GM18868 (cell line): ENCODE results near the gene DYNC2LI1.

Experiments
- ATAC-seq: cut with Tn5 transposase; IDR thresholded peaks from one replicate; pipeline ENCODE4 v1.9.1; 2021; ENCODE audit warnings: mild to moderate bottlenecking, moderate library complexity; ENCODE audit not compliant: unreplicated experiment

The DYNC2LI1 gene

DNA sequence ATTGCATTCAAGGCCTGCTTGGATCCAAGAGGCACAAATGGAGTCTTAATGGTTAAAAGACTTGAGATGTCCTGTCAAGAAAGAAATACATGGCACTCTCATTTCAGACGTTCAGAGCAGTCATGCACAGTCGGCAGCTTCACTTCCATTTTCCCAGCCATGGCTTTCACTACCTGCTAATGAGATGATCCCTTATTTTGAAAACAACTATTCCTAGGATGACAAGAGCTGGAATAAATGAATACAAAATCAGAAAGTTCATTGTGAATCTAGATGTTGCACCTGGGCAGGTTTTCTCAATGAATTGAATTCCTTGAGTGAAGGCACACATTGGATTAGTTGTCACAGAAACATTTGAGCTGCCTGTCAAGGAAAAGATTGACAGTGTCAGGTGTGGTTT lies 39.1 kb downstream of the DYNC2LI1 start:
- ATAC-seq: no peak

DNA sequence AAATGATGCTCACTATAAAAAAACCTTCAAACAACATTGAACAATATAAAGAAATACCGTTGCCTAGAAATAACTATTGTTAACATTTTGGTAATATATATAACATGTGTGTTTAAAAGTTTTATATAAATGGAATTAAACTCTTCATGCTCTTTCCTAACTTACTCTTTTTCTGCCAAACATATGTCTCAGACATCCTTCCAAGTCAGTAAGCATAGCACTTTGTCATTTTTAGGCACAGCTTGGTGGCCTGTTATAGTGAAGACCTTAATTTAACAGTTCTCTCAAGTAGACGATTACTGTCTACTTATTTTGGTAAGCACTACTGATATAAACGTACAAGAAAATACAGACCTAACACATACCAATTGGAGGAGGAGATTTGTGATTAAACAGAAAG lies 40.9 kb downstream of the DYNC2LI1 start:
- ATAC-seq: no peak

DNA sequence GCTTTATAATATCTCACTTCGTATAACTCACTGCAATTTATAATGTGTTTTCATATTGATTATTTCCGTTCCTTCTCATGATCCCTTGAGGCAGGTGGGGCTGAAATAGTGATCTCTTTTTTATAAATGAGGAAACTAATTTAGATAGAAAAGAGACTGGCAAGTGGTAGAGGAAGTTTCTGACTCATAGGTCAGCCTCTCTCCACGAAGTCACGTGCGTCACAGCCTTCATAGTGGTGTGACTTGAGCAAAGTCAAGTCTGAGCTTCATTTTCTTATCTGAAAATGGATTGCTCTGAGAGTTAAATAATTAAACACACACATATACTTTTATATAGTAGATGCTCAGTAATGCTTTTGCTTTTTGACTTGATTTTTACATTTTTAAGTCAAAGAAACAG lies 44.9 kb downstream of the DYNC2LI1 start:
- no peak for ATAC-seq

DNA sequence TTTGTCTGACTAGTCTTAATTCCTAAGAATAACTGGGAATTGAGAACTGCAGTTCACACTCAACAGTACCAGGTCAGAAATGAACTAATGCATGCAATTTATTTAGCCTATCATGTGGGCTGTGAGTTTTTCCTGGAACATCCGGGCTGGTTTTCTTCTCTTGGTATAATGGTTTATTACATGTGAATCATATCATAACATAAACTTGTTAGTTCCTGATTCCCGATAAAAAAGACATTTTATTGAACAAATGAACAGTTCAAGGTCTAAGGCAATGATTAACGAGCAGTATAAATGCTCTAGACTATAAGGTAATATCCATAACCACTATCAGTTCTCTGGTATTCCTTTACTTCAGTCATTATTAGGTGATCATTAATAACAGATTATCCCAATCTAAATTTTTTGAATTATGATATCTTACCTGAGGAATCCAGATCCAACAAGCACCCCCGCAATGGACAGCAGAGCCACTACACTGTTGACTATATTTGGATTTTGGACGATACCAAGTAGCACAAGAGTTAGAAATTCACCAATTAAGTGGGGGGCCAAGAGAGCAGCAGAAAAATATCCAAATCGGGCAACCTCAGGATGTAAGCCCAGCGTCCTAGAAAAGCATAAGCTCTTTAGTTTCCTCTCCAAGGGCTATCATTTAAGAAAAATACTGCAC lies 45.8 kb downstream of the DYNC2LI1 start:
- no peak for ATAC-seq

DNA sequence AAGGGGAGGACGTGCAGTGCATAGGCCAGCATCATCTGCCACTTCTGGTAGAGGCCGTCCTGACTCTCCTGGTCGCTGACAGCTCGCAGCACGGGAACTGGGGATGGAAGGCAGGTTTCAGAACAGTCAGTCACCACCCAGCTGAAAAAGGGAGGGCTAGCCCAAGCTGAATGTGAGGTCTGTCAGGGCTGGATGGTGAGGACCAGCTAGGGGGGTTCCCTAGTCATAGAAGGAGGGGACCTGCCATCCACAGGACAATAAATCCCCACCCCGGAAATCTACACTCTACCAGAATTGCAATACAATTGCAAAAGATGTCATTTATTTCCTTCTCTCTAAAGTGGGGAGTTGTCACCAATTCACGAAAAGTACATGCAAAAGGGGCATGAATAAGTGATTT lies 49.0 kb downstream of the DYNC2LI1 start:
- ATAC-seq: no peak

DNA sequence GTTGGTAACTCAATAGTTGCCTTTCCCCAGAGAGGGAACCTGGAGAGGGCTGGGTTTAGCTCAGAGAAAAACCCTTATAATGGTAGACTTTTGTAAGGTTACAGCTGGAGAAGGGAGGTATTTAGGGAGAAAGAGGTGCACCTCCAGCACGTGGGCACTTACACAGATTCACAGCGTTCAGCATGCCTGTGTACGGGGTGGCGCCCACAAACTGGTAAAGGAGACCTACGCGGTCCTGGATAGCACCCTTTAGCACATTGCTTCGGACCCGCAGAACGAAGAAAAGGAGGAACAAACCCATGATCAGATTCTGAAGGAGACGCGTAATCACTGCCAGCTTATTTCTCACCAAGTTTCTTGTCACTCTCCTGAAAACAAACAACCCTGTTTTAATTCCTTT lies 49.9 kb downstream of the DYNC2LI1 start:
- ATAC-seq: no peak

DNA sequence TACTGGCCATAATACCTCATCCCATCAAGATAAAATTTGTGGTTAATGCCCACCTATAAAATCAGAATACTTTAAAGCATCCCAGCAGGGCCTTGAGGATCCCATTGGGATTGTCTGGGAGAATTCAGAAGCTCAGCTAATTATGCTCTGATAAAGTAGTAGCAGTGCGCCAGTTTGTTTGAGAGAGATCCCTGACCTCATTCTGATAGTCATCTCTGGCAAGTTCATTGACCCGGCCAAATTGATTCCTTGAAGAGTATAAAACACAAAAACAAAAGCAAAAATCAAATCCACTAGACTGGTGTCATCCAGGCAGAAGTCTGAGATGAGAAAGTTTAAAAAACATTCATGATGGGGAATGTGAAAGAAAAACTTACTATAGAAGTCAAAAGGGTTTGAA lies 50.7 kb downstream of the DYNC2LI1 start:
- ATAC-seq: no peak

DNA sequence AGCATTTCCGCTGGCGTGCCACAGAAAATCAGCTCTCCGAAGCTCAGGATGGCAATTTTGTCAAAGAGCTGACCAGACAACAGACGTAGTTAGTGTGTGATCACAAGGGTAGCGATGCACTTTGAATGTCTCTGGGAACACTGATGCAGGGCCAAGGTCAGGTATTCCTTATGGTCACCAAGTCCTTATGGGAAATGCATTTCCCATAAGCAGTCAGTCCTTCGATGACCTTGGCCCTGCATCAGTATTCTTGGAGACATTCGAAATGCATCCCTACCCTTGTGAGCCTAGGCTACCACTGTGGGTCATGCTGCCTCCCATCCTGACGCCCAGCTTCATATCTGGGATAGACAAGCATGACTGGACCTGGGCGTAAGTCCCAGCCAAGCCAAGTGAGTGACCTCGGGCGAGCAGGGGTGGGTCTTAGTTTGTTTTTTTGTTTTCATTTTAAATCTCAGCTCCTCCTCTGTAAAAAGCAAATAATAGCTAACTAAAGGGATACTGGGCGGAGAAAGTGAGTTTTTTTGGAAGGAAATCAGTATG lies 51.2 kb downstream of the DYNC2LI1 start:
- no peak for ATAC-seq

DNA sequence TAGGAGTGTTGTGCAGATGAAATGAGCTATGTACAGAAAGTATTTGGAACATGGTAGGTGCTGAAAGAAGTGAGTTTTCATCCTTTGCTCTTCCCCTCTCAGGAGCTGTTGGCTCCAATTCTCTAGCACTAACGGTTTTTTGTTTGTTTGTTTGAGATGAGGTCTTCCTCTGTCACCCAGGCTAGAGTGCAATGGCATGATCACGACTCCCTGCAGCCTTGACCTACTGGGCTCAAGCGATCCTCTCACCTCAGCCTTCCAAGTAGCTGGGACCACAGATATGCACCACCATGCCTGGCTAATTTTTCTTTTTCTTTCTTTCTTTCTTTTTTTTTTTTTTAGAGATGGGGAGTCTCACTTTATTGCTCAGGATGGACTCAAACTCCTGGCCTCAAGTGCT lies 52.0 kb downstream of the DYNC2LI1 start:
- ATAC-seq: no peak

DNA sequence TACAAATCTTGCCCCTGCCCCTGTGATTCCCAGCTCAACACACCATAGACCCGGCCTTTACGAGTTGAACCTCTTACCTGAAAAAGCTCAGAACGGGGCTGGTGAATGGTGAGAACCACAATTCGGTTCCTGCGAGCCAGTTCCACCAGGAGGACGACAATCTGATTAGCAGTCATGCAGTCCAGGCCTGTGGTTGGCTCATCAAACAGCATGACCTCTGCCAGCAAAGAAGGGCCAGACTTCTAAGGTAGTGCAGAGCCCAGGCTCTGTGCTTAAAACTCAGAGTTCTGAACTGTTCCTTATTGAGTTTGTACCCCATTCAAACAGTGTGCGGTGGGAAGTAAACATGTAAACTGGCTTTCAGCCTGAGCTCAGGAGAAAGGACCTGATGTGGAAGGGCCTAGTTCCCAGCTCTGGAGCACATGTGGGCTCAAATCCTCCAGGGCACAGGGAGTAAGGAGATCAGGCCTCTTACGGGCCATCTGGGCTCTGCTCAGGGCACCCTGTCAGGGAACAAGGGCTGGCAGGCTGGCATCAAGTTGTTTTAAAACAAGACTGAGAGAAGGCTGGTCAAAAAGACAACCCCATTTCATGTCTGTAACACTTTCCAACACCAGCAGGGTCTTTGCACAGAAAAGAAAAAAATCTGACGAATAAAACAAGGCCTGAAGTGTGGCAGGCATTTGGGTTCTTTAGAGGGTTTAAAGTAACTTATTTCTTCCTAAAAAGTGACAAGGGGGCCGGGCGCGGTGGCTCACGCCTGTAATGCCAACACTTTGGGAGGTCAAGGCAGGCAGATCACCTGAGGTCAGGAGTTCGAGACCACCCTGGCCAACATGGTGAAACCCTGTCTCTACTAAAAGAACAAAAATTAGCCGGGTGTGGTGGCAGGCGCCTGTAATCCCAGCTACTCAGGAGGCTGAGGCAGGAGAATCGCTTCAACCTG lies 52.7 kb downstream of the DYNC2LI1 start:
- no peak for ATAC-seq

DNA sequence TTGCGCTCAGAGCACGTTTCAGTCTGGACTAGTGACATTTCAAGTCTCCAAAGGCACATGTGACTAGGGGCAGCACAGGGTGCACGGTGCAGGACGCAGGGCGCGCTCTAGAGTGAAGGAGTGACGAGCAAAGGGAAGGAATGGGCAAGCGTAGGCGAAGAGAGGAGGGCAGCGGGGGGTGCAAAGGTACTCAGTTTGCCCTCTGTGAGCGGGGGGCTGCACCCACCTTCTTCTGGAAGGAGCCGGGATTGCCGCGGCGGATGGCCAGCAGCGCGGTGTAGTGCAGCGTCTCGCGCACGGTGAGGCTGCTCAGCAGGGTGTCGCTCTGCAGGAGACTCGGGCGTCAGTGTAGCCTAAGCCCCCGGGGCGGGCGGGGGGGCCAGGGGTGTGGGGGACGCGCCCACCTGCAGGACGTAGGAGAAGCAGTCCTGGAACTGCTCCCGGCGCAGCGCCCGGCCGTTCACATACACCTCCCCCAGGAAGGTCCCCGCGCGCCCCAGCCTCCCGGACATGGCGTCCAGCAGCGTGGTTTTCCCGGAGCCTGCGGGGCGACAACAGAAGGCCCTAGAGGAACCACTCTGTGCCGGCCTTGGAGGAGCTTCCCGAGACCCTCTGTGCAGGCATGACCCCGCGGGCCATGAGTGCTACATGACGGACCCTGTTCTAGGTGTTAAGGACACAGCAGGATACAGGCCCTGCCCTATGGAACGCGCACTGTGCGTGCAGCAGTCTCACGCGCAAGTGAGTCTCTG lies 57.9 kb downstream of the DYNC2LI1 start:
- no peak for ATAC-seq

DNA sequence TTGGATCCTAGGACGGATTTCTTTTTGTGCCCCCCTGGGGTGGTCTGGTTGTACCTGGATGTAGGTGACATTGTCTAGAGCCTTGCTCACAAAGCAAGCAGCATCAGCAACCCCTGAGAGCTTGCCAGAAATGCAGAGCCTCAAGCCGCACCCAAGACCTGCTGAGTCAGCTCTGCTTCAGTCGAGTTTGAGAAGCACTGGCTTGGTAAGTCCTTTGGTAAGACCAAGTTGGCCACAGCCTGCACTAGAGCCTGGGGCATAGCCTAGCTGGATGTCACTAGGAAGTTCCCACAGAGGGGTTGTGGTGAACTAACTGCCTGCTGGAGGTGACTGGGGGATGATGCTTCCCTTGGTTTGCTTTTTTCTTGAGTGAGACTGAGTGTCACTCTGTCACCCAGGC lies 58.6 kb downstream of the DYNC2LI1 start:
- ATAC-seq: no peak

DNA sequence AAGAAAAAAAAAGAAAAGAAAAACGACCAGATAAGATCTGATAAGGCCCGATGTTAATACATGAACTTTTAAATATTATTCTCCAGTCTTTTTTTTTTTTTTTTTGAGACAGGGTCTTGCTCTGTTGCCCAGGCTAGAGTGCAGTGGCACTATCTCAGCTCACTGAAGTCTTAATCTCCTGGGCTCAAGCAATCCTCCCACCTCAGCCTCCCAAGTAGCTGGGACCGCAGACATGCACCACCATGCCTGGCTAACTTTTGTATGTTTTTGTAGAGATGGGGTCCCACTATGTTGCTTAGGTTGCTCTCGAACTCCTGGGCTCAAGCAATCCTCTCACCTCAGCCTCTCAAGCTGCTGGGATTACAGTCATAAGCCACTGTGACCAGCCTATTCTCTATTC lies 63.2 kb downstream of the DYNC2LI1 start:
- no peak for ATAC-seq

DNA sequence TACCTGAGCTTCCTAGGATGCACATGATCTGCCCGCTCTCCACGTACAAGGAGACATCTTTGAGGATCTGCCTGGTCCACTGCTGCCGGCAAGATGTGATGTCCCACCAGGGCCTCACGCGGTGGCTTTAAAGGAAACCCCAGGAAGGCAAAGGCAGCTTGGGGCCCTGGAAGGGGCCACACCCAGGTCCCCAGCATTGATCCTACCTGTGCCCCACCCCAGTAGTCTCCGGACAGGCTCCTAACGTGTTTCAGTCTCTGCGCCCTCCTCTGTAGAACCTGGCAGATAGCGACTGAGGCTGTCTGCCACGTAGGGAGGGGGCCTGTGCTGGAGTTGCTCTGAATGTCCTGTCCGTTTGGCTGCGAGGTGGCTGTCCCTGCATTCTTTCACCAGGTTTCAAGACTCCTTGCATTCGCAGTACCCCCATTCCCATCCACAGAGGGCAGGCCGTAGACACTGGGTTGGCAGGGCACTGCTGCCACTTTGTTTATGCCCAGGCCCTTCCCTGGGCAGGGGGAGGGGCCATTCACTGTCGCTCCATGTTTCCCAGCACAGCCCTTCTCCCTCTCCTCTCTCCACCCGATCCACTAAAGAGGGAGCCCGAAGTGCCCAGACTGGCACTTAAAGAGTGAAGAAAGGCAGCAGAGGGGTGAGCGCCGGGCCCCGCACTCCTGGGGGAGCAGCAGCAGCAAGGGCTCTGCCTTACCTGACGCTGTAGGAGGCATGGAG lies 64.2 kb downstream of the DYNC2LI1 start:
- no peak for ATAC-seq

DNA sequence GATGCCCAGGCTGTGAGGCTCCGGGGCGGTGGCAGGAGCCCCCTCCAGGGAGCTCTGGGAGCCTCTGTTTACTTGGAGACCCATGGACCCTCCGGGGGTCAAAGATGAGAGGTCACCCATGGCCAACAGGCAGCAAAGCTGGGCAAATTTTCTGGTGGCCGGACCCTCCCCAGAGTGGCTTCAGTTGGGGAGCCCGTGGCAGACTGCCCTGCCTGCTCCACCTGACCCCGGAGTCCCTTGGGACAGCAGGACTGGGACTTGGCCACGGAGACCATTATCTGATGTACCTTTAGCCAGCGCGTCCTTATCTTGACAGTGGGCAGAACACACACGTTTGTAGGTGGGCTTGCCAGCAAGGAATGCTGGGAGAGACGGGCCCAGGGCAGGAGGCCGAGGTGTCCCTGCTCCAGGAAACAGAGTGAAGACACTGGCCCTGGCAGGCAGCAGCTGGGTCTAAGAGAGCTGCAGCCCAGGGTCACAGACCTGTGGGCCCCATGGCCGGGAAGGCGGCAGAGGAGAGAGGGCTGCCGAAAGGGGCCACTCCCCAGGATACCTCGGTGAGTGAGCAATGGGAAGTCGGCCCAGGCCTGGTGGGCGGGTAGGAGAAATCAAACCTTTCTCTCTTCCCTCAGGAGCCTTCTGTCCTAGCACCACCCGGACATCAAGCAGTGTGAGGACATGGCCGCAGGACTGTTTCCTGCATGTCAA lies 64.9 kb downstream of the DYNC2LI1 start, which contains the start of the genes ABCG5 and ABCG8:
ABCG5 (minus strand) TSS at position 280 of the 708 bp plus-strand sequence; CDS start at position 120, 160 bp downstream.
ABCG8 (plus strand) TSS at position 412 of the 708 bp plus-strand sequence; CDS start at position 495, 83 bp downstream.
- no peak for ATAC-seq

DNA sequence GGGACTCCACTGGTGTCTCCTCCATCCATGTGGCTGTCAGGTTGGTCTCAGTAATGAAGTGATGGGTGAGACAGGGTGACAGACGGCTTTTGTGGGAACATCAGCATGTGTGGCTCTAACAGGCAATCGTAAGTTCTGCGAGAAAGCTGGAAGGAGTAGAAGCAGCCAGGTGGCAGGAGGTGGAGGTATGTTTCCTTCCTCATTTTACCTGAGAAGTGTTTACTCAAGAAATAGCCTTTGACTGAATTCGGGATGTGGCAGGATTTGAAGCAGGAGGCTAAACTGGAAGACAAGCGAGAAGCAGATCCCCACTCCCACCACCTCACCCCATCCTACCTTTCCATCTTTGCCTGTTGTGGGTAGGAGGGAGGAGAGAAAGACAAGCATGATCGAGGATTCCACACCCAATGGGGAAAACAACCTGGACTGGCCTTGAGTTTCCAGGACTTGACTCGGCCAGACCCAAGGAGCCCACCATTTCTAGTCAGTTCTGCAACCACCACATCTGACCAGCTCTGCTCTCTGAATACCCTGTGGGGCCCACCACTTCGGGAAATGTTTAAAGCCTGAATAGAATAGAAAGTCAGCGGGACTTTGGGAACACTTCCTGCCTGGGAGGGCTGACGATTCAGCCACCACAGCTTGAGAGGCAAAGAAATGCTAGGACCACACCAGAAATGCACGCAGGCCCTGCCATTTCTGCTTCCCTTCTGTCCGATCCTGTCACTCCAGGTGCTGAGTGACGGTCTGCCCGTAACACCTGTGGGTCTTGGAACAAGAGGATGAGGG lies 66.1 kb downstream of the DYNC2LI1 start:
- no peak for ATAC-seq

DNA sequence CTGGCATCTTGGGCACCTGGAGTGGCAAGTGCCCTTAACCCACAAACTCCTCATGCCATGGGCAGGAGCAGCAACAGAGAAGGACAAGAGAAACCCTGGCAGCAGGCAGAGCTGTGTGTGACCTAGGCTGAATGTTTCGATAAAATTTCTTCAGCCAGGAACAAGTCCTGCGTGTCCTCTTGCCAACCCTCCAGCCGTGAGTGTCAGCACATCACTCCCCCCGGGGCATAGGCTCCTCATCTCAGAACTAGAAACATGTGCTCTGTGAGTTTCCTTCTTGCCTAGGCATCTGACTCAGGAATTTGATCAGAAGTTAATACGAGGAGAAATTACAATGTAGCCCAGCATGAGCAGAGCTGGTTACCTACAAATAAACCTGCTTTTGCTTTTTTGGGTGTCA lies 67.1 kb downstream of the DYNC2LI1 start:
- ATAC-seq: no peak

DNA sequence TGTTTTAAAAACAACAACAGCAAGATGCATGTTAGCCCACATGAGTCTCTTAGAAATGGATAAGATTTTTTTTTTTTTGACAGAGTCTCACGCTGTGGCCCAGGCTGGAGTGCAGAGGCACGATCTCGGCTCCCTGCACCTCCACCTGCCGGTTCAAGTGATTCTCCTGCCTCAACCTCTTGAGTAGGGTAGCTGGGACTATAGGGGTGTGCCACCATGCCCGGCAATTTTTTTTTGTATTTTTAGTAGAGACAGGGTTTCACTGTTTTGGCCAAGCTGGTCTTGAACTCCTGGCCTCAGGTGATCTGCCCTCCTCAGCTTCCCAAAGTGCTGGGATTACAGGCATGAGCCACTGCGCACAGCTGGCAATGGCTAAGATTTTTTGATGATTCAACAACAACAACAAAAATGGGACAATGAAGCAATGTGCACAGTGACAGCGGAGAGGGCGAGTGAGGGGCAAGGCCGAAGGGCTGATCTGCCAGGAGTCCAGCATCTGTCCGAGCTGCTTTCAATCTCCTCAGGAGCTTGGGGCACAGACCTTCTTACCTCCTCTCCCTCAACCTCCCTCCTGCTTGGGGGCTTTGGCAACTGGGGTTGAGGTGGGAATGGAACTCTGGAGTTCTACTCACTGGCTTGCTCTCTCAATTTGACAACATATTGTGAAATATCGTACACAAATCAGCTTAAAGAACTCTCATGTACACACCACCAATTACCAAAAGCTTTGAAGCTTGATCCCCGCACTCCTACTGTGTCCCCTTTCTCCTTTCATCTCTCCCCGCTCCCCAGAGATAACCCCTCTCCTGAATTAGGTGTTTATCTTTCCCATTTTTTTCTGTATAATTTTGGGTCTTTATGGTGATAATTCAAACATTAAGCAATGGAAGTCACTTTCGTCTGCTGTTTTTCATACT lies 68.4 kb downstream of the DYNC2LI1 start:
- no peak for ATAC-seq
